Muscle layer of duodenum (tissue), 2 donors: Measurements from ENCODE around the gene NAE1.
"Not testable (repeated sequence)": the region's sequence is repeated elsewhere in the genome, so short reads cannot be mapped to it uniquely, and the experiment has no call there.

ENCODE experiments used
- H3K27ac ChIP-seq: one replicate; pipeline ENCODE4 v1.7.0; 2013; ENCODE audit warnings: mild to moderate bottlenecking, low read length
- H3K27me3 ChIP-seq: one replicate; pipeline ENCODE4 v1.7.0; 2013; ENCODE audit warnings: low read depth, mild to moderate bottlenecking, control low read depth, low read length
- H3K36me3 ChIP-seq, 2 donors: one replicate each; pipeline ENCODE4 v1.7.0; 2013; ENCODE audit warnings: low read length in 2 of 2, control low read depth in 1 of 2, mild to moderate bottlenecking in 1 of 2; ENCODE audit not compliant: insufficient read depth in 2 of 2, control insufficient read depth in 1 of 2
- H3K4me1 ChIP-seq, 2 donors: one replicate each; pipeline ENCODE4 v1.7.0; 2013; ENCODE audit warnings: low read length in 2 of 2, mild to moderate bottlenecking in 2 of 2, control low read depth in 1 of 2, moderate library complexity in 1 of 2; ENCODE audit not compliant: insufficient read depth in 2 of 2, control insufficient read depth in 1 of 2
- H3K4me3 ChIP-seq, 2 donors: one replicate each; pipeline ENCODE4 v1.7.0; 2013; ENCODE audit warnings: low read length in 2 of 2, low read depth in 1 of 2, mild to moderate bottlenecking in 1 of 2
- H3K9me3 ChIP-seq, 2 donors: one replicate each; pipeline ENCODE4 v1.7.0; 2013; ENCODE audit warnings: low read length in 2 of 2, control low read depth in 1 of 2, mild to moderate bottlenecking in 1 of 2; ENCODE audit not compliant: control insufficient read depth in 1 of 2
- donor health status: healthy.

Gene NAE1

GRCh38 chr16:66830422-66831404 is at the start of gene NAE1:
Gene NAE1, minus strand, starts transcription at chr16:66830976. Its CDS starts 77 bp downstream, at chr16:66830899.
- peaks cover 0 to 4% of the 10 kb centered on the region in 2 donors for H3K36me3 ChIP-seq
- no peaks in the 10 kb centered on the region for H3K27me3 ChIP-seq
- H3K4me3 ChIP-seq: peak within 1 kb of the TSS; percentile 60 to 86
- H3K4me1 ChIP-seq: peaks cover 0 to 17% of the 10 kb centered on the region in 2 donors
- H3K9me3 ChIP-seq: no peaks in the 10 kb centered on the region
- H3K27ac ChIP-seq: peak within 1 kb of the TSS; percentile 23

DNA sequence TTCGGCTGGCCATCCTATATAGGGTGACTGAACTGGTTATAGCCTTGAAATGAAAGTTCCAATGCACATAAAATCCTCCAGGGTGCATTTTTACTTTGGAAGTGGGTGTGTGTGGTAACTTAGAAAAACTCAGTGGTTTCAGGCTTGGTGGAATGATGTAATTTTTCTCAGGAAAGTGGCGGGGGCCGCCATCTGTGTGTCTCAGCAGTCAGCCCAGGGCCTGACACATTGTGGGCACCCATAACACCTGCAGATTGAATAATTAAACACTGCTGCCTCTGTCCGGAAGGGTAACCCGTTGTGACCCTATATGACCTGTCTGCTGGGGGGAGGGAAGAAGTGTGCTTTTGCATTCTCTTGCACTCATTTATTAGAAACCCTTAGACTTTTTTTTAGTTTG is 47.3 kb upstream of the NAE1 start:
- Histone ChIP-seq H3K9me3 (no peaks in the 10 kb centered on the region), H3K4me1 (peaks cover 0 to 4% of the 10 kb centered on the region in 2 donors), H3K36me3 (no peaks in the 10 kb centered on the region), H3K27me3 (no peaks in the 10 kb centered on the region), H3K27ac (no peak overlapping the region), H3K4me3 (no peak overlapping the region)

DNA sequence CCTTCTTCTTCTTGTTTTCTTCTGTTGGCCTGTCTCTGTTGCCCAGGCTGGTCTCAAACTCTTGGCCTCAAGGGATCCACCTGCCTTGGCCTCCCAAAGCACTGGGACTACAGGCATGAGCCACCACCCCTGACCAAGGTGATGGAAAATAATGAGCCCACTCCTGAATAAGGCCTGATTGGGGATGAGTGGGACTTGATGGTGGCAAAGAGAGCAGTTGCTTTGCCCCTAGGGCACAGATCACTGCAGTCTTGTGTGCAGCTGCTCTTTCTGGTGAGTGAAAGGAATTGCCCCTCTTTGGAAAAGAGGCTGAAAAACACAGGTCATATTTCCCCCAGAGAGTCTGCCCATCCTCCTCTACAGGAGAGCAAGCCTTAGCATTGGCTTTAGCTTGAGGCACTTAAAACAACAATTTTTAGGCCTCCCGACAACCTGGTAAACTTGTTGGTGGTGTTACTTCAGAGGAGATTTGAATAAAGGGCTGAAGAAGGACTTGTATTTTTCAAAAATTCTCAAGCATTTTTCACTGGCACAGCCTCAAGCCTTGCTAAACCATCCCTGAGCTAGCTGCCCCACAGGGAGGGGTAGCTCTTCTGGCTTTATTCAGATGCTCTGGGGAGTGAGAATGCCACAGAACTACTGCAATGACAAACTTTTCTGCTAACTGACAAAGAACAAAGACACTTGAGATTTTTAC is 43.5 kb upstream of the NAE1 start:
- H3K27ac ChIP-seq: no peak overlapping the region
- H3K4me1 ChIP-seq: peaks cover 0 to 5% of the 10 kb centered on the region in 2 donors
- H3K36me3 ChIP-seq: no peaks in the 10 kb centered on the region
- no peaks in the 10 kb centered on the region for H3K27me3 ChIP-seq
- no peak overlapping the region for H3K4me3 ChIP-seq
- no peaks in the 10 kb centered on the region for H3K9me3 ChIP-seq

DNA sequence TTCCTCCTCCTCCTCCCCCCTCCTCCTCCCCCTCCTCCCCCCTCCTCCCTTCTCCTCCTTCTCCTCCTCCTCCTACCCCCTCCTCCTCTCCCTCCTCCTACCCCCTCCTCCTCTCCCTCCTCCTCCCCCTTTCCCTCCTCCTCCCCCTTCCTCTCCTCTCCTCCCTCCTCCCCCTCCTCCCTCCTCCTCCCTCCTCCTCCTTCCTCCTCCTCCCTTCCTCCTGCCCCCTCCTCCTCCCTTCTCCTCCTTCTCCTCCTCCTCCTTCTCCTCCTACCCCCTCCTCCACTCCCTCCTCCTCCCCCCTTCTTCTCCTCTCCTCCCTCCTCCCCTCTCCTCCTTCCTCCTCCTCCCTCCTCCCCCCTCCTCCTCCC is 42.9 kb upstream of the NAE1 start:
- H3K4me1 ChIP-seq: peaks cover 0 to 5% of the 10 kb centered on the region in 2 donors
- no peaks in the 10 kb centered on the region for H3K27me3 ChIP-seq
- no peaks in the 10 kb centered on the region for H3K36me3 ChIP-seq
- no peaks in the 10 kb centered on the region for H3K9me3 ChIP-seq
- no peak overlapping the region for H3K4me3 ChIP-seq
- H3K27ac ChIP-seq: no peak overlapping the region

GRCh38 chr16:66872943-66873684 is 42.3 kb upstream of the NAE1 start:
- no peaks in the 10 kb centered on the region for H3K36me3 ChIP-seq
- no peaks in the 10 kb centered on the region for H3K27me3 ChIP-seq
- H3K9me3 ChIP-seq: no peaks in the 10 kb centered on the region
- peak overlapping the region; percentile 15 to 55 for H3K4me3 ChIP-seq
- H3K27ac ChIP-seq: peak overlapping the region; percentile 31
- H3K4me1 ChIP-seq: peaks cover 0 to 5% of the 10 kb centered on the region in 2 donors

GRCh38 chr16:66872559-66872942 is 41.8 kb upstream of the NAE1 start:
- Histone ChIP-seq H3K4me3 (peak overlapping the region; percentile 15 to 55), H3K9me3 (no peaks in the 10 kb centered on the region), H3K27ac (no peak overlapping the region), H3K27me3 (no peaks in the 10 kb centered on the region), H3K4me1 (peaks cover 0 to 5% of the 10 kb centered on the region in 2 donors), H3K36me3 (no peaks in the 10 kb centered on the region)

DNA sequence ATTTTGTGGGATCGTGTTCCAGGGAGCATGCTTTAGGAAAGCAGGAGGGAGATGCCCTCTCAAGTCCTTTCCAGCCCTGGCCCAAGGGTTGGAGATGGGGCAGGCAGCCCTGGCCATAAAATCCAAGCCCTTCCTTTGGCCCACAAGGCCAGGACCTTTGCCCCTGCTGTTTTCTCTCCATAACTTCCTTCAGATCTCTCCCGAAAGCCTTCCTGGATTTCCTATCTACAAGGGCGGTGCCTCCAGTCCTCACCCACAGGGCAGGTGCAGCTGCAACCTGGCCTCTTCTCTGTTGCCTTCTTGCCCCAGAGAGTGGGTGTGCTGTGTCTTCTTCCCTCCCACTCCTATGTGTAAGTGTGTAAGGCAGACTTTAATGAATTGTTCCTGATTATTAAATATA is 41.1 kb upstream of the NAE1 start:
- no peaks in the 10 kb centered on the region for H3K27me3 ChIP-seq
- no peaks in the 10 kb centered on the region for H3K36me3 ChIP-seq
- no peak overlapping the region for H3K4me3 ChIP-seq
- peaks cover 0 to 5% of the 10 kb centered on the region in 2 donors for H3K4me1 ChIP-seq
- no peak overlapping the region for H3K27ac ChIP-seq
- H3K9me3 ChIP-seq: no peaks in the 10 kb centered on the region

DNA sequence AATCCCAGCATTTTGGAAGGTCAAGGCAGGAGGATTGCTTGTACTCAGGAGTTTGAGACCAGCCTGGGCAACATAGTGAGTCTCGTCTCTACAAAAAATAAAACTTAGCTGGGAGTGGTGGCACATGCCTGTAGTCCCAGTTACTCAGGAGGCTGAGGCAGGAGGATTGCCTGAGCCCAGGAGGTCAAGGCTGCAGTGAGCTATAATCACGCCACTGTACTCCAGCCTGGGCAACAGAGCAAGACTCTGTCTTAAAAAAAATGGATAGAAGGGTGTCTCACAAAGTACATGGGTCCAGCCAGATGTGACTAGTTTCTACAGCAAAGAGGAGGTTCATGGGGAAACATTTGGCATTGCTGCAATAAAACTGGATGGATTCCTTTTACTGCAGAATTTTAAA is 40.6 kb upstream of the NAE1 start:
- H3K9me3 ChIP-seq, H3K27ac ChIP-seq, H3K36me3 ChIP-seq, H3K4me3 ChIP-seq, H3K27me3 ChIP-seq, H3K4me1 ChIP-seq: not testable (repeated sequence)

DNA sequence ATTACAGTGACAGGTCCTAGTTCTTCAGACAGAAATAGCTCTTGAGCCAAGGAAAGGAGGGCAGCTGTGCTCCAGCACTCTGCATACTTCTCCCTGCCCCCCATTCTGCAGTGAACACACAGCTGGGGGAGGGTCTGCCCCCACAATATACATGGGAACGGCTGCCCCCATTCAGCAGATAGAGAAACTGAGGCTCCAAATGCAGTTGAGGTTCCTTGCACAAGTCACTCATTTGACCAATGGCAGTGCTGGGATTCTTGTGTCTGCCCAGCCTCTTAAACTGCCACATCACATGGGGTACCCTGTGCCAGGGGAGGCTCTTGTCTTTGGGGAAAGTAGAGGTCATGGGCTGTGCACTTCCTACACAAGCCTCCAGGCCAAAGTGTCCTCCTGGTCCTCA is 38.6 kb upstream of the NAE1 start:
- Histone ChIP-seq H3K4me3 (no peak overlapping the region), H3K27me3 (no peaks in the 10 kb centered on the region), H3K36me3 (no peaks in the 10 kb centered on the region), H3K9me3 (no peaks in the 10 kb centered on the region), H3K27ac (no peak overlapping the region), H3K4me1 (peaks cover 0 to 5% of the 10 kb centered on the region in 2 donors)

DNA sequence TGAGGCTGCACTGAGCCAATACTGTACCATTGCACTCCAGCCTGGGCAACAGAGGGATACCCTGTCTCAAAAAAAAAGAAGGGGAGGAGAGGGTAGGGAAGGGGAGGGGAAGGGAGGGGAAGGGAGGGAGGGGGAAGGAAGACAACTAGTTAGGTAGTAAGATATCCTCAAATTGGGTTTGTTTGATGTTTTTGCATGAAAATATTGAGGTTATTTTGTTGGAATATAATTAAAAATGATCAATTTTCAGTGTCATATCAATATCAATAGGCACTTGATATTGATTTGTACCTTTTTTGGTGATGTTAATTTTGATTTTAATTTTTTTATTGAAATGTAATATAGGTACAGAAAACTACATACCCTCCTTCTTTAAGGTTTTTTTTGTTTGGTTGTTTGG is 32.9 kb upstream of the NAE1 start:
- Histone ChIP-seq H3K27me3 (no peaks in the 10 kb centered on the region), H3K9me3 (no peaks in the 10 kb centered on the region), H3K4me3 (no peak overlapping the region), H3K36me3 (no peaks in the 10 kb centered on the region), H3K27ac (no peak overlapping the region), H3K4me1 (peaks cover 0 to 12% of the 10 kb centered on the region in 2 donors)

- peaks cover 0 to 12% of the 10 kb centered on the region in 2 donors for H3K4me1 ChIP-seq
- H3K9me3 ChIP-seq: no peaks in the 10 kb centered on the region
- no peak overlapping the region for H3K4me3 ChIP-seq
- no peaks in the 10 kb centered on the region for H3K27me3 ChIP-seq
- H3K27ac ChIP-seq: no peak overlapping the region
- H3K36me3 ChIP-seq: no peaks in the 10 kb centered on the region
Observed at GRCh38 chr16:66862023-66862520, 31.3 kb upstream of the NAE1 start.
